ENCODE results near the gene POC1B.

GRCh38 chr12:89542912-89543592 lies 17.2 kb upstream of the POC1B start:
- TF ChIP-seq EZH2 (IDR thresholded peaks at IDR 0.05; ENCODE audit: insufficient read depth, poor library complexity, severe bottlenecking) (no peak), EZH2phosphoT487 (IDR thresholded peaks at IDR 0.05; ENCODE audit: insufficient read depth, low read depth) (no peak)

All from GM23248 (cell line).